Common myeloid progenitor, CD34-positive (primary cell): ENCODE data around the gene WWOX.

Experiments used
- CTCF ChIA-PET: fragments of 350-600 bp; sonication (Branson Sonifier 250); formaldehyde crosslinking; loops from one replicate; lab custom pipeline; 2021; ENCODE audit warnings: antibody characterized with exemption; lab: Charles Lee
- POLR2A ChIA-PET: fragments of 350-600 bp; sonication (Branson Sonifier 250); formaldehyde crosslinking; loops from one replicate; lab custom pipeline; 2021; ENCODE audit warnings: antibody characterized with exemption; lab: Charles Lee
- DNase-seq, 3 donors: peaks; one replicate each; pipeline versions ENCODE4 v3.0.0 to v3.0.0-alpha.2; 2013
- H3K27ac ChIP-seq, 2 experiments: 1 replicate in 1 of 2; 2 replicates in 1 of 2; pipeline ENCODE4 v1.7.0; 2013; ENCODE audit warnings: inconsistent platforms in 2 of 2, low read length in 2 of 2, mild to moderate bottlenecking in 2 of 2, low read depth in 1 of 2, moderate library complexity in 1 of 2; ENCODE audit not compliant: severe bottlenecking in 2 of 2, insufficient read depth in 1 of 2, poor library complexity in 1 of 2
- H3K27me3 ChIP-seq, 5 experiments: replicated peaks in 2 of 5; 1 replicate in 3 of 5; 2 replicates in 2 of 5; pipeline versions ENCODE4 v1.6.1 to v1.7.0; 2013; ENCODE audit warnings: low read length in 4 of 5, mild to moderate bottlenecking in 2 of 5, moderate library complexity in 2 of 5, inconsistent platforms in 1 of 5; ENCODE audit not compliant: insufficient read depth in 5 of 5, control insufficient read depth in 4 of 5
- H3K36me3 ChIP-seq, 4 experiments: 1 replicate in 2 of 4; 2 replicates in 2 of 4; pipeline versions ENCODE4 v1.6.1 to v1.7.0; 2013; ENCODE audit warnings: low read length in 3 of 4, control low read depth in 1 of 4, mild to moderate bottlenecking in 1 of 4; ENCODE audit not compliant: control insufficient read depth in 4 of 4, insufficient read depth in 4 of 4
- H3K4me1 ChIP-seq, 4 experiments: 1 replicate in 3 of 4; 2 replicates in 1 of 4; pipeline versions ENCODE4 v1.6.1 to v1.7.1; 2013; ENCODE audit warnings: low read length in 3 of 4, mild to moderate bottlenecking in 3 of 4, control low read depth in 1 of 4, inconsistent platforms in 1 of 4, moderate library complexity in 1 of 4; ENCODE audit not compliant: control insufficient read depth in 4 of 4, insufficient read depth in 4 of 4; ENCODE audit errors: control extremely low read depth in 1 of 4
- H3K4me3 ChIP-seq, 7 experiments: 1 replicate in 4 of 7; 2 replicates in 3 of 7; pipeline versions ENCODE4 v1.5.1 to v1.7.0; 2013; ENCODE audit warnings: mild to moderate bottlenecking in 7 of 7, low read length in 6 of 7, moderate library complexity in 6 of 7, inconsistent platforms in 2 of 7, low read depth in 2 of 7, control low read depth in 1 of 7; ENCODE audit not compliant: insufficient read depth in 4 of 7, control insufficient read depth in 1 of 7; ENCODE audit errors: extremely low read depth in 1 of 7
- H3K9me3 ChIP-seq, 5 experiments: 1 replicate in 4 of 5; 2 replicates in 1 of 5; pipeline versions ENCODE4 v1.6.1 to v1.7.1; 2013; ENCODE audit warnings: low read length in 4 of 5, mild to moderate bottlenecking in 2 of 5, inconsistent platforms in 1 of 5, low read depth in 1 of 5, moderate library complexity in 1 of 5; ENCODE audit not compliant: control insufficient read depth in 4 of 5, insufficient read depth in 2 of 5; ENCODE audit errors: control extremely low read depth in 1 of 5
- WGBS: methylation state at CpG from one replicate; pipeline ENCODE4 v1.1.5; 2013; ENCODE audit not compliant: insufficient coverage; 5-methylcytosine and 5-hydroxymethylcytosine counted together

Gene WWOX

DNA sequence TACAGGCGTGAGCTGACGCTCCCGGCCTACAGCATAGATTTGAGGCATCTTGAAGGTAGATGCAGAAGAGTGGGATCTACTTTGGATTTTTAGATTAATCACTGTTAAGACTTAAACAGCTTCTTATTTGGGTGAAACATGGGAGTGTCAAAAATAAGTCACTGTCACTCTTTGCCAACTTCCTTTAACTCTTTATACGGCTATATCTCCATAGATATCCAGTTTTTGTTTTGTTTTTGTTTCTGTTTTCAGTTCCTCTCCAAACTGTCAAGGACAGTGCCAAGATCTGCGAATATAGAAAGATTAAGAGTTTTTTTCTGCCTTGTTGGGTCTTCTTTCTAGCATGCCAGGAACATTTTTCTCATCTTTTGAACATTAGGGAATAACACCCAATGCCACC lies 706.1 kb downstream of the WWOX start:
- WGBS, result 96% methylated on average over 5 of the region's 5 CpGs
- peak in 1 of 3 donors; percentile 6 for DNase-seq
- Histone ChIP-seq H3K4me3 (no peak overlapping the region), H3K36me3 (no peaks in the 10 kb centered on the region), H3K4me1 (peaks cover 0 to 5% (median 0%) of the 10 kb centered on the region in 4 experiments), H3K9me3 (peaks cover 0 to 3% (median 0%) of the 10 kb centered on the region in 5 experiments), H3K27me3 (no peaks in the 10 kb centered on the region), H3K27ac (no peak overlapping the region)
- CTCF ChIA-PET, result no interaction called here
- POLR2A ChIA-PET, result interaction anchor here (0.6 kb wide), 1 partner anchor 760 kb away, joined by 3 read pairs; no protein-coding TSS in a partner anchor

DNA sequence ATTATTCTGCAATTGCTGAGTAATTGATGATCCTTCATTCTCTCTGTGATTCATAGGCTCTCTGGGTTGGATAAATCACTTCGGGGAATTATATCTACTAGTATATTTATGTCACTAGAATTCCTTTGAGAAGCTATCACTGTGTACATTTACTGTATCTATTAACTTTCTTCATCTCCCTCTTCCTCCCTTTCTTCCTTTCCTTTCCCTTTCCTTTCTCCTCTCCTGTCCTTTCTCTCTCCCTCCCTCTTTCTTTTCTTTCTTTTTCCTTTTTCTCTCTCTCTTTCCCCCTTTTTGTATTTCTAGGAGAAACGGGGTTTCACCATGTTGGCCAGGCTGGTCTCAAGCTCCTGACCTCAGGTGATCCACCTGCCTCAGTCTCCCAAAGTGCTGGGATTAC lies 711.8 kb downstream of the WWOX start:
- Histone ChIP-seq H3K27ac (no peak overlapping the region), H3K36me3 (no peaks in the 10 kb centered on the region), H3K9me3 (peaks cover 0 to 2% (median 0%) of the 10 kb centered on the region in 5 experiments), H3K4me3 (no peak overlapping the region), H3K27me3 (no peaks in the 10 kb centered on the region), H3K4me1 (peaks cover 0 to 5% (median 0%) of the 10 kb centered on the region in 4 experiments)
- CTCF ChIA-PET, result interaction anchor here (0.9 kb wide), 1 partner anchor 13 kb away, joined by 3 read pairs; no protein-coding TSS in a partner anchor
- no peak for DNase-seq
- WGBS, result 100% methylated on average over 1 of the region's 2 CpGs
- POLR2A ChIA-PET, result no interaction called here

DNA sequence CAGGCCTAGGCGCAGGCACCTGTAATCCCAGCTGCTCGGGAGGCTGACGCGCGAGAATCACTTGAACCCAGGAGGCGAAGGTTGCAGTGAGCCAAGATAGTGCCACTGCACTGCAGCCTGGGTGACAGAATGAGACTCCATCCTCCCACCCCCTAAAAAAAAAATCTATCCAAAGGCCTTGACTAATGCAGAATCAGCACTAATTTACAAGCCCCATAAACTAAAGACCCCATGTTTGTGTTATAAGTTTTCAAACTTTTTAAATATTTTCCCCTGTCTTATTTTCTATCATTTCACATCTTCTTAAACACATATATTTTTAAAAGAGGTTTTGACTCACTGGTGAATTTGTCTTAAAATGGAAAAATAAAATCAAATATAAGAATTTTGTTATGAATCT lies 713.1 kb downstream of the WWOX start:
- H3K27me3 ChIP-seq, result no peaks in the 10 kb centered on the region
- H3K9me3 ChIP-seq, result no peaks in the 10 kb centered on the region
- WGBS, result 100% methylated on average over 5 of the region's 6 CpGs
- no peaks in the 10 kb centered on the region for H3K36me3 ChIP-seq
- POLR2A ChIA-PET, result no interaction called here
- H3K4me1 ChIP-seq, result peaks cover 0 to 5% (median 0%) of the 10 kb centered on the region in 4 experiments
- no peak overlapping the region for H3K4me3 ChIP-seq
- no peak for DNase-seq
- CTCF ChIA-PET, result no interaction called here
- no peak overlapping the region for H3K27ac ChIP-seq

DNA sequence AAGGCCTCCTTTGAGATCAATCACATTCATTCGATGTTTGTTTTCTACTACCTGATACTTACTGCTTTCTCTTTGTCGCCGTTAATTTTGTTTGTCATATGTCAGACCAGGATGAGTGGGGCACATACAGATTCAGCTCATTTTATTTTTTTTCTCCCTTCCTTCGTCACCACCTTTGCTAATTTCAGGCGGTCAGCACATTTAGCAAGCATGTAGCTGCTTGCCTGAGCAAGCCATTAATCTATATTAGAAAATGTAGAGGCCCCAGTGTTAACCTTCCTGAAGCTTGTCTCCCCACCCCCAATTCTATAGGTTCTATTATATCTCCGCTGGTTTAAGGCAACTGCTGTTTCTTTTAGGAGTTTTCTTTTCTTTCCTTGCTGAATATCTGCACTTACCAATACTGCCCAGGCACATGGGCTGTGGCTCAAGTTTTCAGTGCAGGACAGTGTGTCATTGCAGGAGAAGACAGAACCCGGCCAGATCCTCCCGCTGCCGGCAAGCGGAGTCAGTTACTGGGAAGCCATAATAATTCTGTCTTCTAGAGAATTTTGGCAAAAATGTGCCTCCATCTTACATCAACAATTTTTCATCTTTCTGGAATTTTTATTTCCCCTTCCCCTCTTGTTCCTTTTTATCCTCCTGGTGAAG lies 714.3 kb downstream of the WWOX start:
- CTCF ChIA-PET, result interaction anchor here (0.8 kb wide), 1 partner anchor 8 kb away, joined by 3 read pairs; no protein-coding TSS in a partner anchor

DNA sequence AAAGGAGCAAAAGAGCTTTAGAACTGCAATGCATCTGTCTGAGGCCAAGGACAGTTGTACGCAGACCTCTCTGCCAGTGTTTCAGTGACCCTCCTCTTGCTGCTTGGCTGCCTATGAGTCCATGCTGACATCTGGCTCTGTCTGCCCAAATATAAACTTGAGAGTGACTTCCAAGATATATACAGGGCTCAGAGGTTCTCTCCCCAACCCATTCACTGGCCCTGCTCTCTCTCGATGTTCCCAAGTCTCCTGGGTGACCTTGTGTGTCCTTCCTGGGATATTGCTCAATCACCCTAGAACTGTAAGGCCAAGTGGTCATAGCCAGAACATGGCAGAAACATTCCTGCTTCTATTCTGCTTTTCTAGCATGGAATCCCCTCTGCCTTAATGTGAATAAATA lies 716.3 kb downstream of the WWOX start:
- no peaks in the 10 kb centered on the region for H3K4me1 ChIP-seq
- 82% methylated on average over 2 of the region's 2 CpGs for WGBS
- CTCF ChIA-PET, result no interaction called here
- H3K27ac ChIP-seq, result no peak overlapping the region
- H3K27me3 ChIP-seq, result no peaks in the 10 kb centered on the region
- POLR2A ChIA-PET, result no interaction called here
- no peak overlapping the region for H3K4me3 ChIP-seq
- no peaks in the 10 kb centered on the region for H3K36me3 ChIP-seq
- H3K9me3 ChIP-seq, result no peaks in the 10 kb centered on the region
- DNase-seq, result no peak

More for the DNA sequence above, 714.3 kb downstream of the WWOX start:
- POLR2A ChIA-PET, result interaction anchor here (0.7 kb wide), 1 partner anchor 563 kb away, joined by 5 read pairs; no protein-coding TSS in a partner anchor
- whole genome bisulfite sequencing, result 97% methylated on average over 8 of the region's 10 CpGs
- Histone ChIP-seq H3K9me3 (no peaks in the 10 kb centered on the region), H3K27ac (no peak overlapping the region), H3K4me1 (peaks cover 0 to 5% (median 0%) of the 10 kb centered on the region in 4 experiments), H3K27me3 (no peaks in the 10 kb centered on the region), H3K4me3 (no peak overlapping the region), H3K36me3 (no peaks in the 10 kb centered on the region)
- no peak for DNase-seq

DNA sequence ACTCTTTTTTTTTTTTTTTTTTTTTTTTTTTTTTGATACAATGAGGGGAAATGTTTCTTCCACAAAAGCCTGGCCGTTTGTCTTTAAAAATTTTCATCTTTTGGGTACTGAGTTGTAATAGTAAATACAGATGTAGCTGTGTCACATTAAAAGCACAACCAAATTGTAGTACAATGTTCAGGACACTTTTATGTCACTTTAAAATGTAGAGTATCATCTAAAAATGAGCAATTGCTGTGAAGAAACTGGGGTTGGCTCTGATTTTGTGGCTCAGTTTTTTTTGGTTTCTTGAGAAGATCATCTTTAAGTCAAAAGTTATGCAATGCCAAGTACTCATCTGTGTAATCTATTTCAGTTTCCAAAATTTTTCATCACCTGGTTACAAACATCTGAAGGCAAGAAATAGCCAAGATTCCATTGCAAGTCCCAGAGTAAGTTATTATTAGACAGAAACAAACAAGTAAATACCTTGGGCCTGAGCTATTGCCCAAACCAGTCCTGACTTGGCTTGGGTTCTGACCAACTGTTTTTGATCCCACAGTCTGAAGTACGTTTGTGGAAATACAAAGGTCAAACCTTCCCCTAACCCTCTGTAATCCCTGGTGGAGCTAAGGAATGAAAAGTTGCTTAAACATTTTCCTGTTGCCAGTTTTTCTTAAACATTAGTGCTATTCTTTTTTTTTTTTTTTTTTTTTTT lies 717.2 kb downstream of the WWOX start:
- no peaks in the 10 kb centered on the region for H3K36me3 ChIP-seq
- DNase-seq, result no peak
- H3K9me3 ChIP-seq, result no peaks in the 10 kb centered on the region
- POLR2A ChIA-PET, result no interaction called here
- no peaks in the 10 kb centered on the region for H3K4me1 ChIP-seq
- no peak overlapping the region for H3K27ac ChIP-seq
- H3K4me3 ChIP-seq, result no peak overlapping the region
- H3K27me3 ChIP-seq, result no peaks in the 10 kb centered on the region
- WGBS, result 100% methylated on average over 1 of the region's 2 CpGs
- CTCF ChIA-PET, result no interaction called here

DNA sequence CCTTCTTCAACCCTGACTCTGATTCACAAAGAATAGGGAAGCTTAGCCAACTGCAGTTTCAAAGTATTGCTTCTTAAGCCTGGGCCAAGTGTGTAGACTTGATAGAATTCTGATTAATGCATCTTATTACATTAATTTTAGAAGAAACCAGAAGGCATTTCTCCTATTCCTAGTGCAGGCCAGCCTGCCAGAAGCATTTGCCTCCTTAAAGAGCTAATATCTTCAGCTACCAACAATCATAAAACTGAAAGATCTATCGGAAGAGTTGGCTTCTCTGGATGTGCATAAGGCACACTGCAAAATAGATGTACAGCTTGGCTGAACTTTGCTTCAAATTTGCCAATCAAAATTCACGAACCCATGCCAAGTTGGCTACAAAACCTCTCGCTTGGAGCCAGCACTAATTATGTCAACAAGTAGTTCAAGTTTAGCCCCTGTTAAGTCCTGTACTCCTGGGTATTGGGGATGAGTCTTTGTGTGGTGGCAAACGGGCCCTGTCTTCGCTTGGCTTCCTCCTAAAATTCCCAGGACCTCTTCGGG lies 717.8 kb downstream of the WWOX start:
- DNase-seq, result no peak
- Histone ChIP-seq H3K9me3 (no peaks in the 10 kb centered on the region), H3K4me3 (no peak overlapping the region), H3K36me3 (no peaks in the 10 kb centered on the region), H3K27me3 (no peaks in the 10 kb centered on the region), H3K4me1 (no peaks in the 10 kb centered on the region), H3K27ac (no peak overlapping the region)
- ChIA-PET POLR2A (no interaction called here), CTCF (no interaction called here)
- 94% methylated on average over 3 of the region's 6 CpGs for WGBS
